Stimulated activated CD8-positive, alpha-beta memory T cell treated with anti-CD3 and anti-CD28 coated beads, Interleukin-15, amount 100 ng/mL, for 24 hours (primary cell): ENCODE data around the gene PAEP.

Experiments used
- DNase-seq: peaks from one replicate; pipeline ENCODE4 v3.0.0-alpha.2; 2020; ENCODE audit warnings: low read depth

The PAEP gene

DNA sequence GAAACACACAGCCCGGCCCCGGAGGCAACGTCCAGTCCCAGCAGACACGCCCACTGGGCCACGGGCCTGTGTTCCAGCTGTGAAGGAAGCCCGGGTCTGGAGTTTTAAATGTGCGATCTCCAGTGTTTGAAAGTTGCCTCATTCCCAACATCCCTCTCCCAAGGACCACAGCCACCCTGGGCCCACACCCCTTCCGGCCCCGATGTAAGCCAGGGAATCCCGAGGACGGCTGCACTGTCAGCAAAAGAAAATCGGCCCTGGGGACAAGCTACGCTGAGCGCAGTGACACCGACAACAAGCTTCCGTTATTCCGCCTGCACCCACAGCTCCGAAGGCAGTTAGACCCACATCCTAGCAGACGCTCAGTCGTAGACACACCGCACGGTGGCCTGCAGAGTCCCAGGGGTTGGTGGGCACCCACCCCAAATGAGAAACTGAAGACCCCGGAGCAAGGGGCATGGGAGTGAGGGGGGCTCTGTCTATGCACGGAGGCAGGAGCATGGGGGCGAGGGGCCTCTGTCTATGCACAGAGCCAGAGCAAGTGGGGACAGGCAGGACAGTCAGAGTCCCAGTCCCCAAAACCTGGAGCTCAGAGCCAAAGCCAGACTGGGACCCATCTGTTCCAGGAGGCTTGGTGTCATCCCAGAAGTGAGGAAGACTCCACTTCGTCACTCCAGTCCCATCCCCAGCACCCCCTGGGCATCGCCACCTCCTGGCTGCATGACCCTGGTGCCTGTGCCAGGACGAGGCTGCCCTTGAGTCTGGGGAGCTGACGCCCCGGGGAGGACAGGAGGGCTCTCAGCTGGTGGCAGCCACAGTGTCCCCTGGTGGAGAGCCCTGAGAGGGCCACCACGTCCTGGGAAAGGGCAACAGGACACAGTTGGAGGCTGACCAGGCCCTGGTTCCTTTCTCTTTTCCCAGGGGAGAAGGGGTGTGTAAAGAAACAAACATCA is 54.4 kb downstream of the PAEP start:
- no peak for DNase-seq
